Skeletal muscle tissue (tissue), 4 donors: ENCODE data around the gene C3orf70. TPM values are rescaled to one million over a fixed set of nuclear protein-coding genes. Genes with fewer than 3 reads are reported as not detected.

ENCODE experiments used
- H3K27ac ChIP-seq: one replicate; pipeline ENCODE4 v1.7.0; 2013; ENCODE audit warnings: mild to moderate bottlenecking, low read depth, low read length, inconsistent platforms
- H3K27me3 ChIP-seq, 3 donors: one replicate each; pipeline ENCODE4 v1.7.0; 2013; ENCODE audit warnings: low read length in 3 of 3; ENCODE audit not compliant: control insufficient read depth in 3 of 3, insufficient read depth in 3 of 3
- H3K36me3 ChIP-seq, 3 donors: one replicate each; pipeline ENCODE4 v1.7.0; 2013; ENCODE audit warnings: low read length in 3 of 3; ENCODE audit not compliant: control insufficient read depth in 3 of 3, insufficient read depth in 3 of 3
- H3K4me1 ChIP-seq, 3 donors: one replicate each; pipeline ENCODE4 v1.7.0; 2013; ENCODE audit warnings: low read length in 3 of 3, mild to moderate bottlenecking in 3 of 3; ENCODE audit not compliant: control insufficient read depth in 3 of 3, insufficient read depth in 3 of 3
- H3K4me3 ChIP-seq, 3 donors: one replicate each; pipeline ENCODE4 v1.7.0; 2013; ENCODE audit warnings: low read length in 3 of 3
- H3K9ac ChIP-seq, 3 donors: one replicate each; pipeline ENCODE4 v1.7.0; 2013; ENCODE audit warnings: low read length in 3 of 3, mild to moderate bottlenecking in 3 of 3, moderate library complexity in 2 of 3, low read depth in 1 of 3
- H3K9me3 ChIP-seq, 3 donors: one replicate each; pipeline ENCODE4 v1.7.0; 2013; ENCODE audit warnings: low read length in 3 of 3; ENCODE audit not compliant: control insufficient read depth in 3 of 3
- total RNA-seq: library from RNA; depleted of rRNA; stranded (reverse); fragments of >200 nt; gene quantifications from one replicate; pipeline ENCODE4 v1.2.3, GENCODE V29; 2014
- donor health status: Osteomylitis.

C3orf70 gene
- total RNA-seq, 1 donor from 2014 or later = 4.2 TPM

DNA sequence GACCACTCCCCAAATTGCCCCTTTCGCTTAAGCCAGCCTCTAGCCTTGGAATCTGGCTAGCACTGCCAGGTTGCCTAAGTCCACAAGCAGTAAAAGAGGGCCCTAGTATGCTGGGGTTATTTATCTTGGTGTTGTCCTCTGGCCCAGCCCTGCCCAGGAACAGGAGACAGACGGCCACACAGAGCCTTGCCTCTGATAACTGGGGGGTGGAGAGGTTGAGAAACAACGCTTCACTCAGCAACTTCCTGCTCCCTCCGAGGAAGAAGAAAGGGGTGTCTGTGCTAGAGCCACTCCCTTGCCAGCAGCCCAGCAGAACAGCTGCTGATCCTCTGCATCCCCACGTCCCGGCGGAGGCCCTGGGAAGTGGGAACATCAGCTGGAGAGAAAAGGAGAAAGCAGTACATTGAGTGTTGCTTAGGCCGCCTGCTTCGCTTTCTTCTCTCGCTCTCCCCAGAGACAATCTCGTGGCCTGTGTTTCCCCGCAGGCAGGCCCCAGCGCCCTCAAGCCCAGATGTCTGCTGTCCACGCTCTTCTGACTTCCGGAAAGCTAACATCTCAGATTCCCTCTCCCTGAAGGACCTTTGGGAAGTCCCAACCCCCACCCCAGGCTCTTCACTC is 22.6 kb upstream of the C3orf70 start:
- Histone ChIP-seq H3K4me3 (no peak overlapping the region), H3K9me3 (no peaks in the 10 kb centered on the region), H3K27me3 (peaks cover 0 to 3% (median 0%) of the 10 kb centered on the region in 3 donors), H3K27ac (peak overlapping the region; percentile 12), H3K9ac (peak overlapping the region in 2 of 3 donors; percentile 28 to 34), H3K36me3 (no peaks in the 10 kb centered on the region), H3K4me1 (peaks cover 3 to 6% (median 3%) of the 10 kb centered on the region in 3 donors)

DNA sequence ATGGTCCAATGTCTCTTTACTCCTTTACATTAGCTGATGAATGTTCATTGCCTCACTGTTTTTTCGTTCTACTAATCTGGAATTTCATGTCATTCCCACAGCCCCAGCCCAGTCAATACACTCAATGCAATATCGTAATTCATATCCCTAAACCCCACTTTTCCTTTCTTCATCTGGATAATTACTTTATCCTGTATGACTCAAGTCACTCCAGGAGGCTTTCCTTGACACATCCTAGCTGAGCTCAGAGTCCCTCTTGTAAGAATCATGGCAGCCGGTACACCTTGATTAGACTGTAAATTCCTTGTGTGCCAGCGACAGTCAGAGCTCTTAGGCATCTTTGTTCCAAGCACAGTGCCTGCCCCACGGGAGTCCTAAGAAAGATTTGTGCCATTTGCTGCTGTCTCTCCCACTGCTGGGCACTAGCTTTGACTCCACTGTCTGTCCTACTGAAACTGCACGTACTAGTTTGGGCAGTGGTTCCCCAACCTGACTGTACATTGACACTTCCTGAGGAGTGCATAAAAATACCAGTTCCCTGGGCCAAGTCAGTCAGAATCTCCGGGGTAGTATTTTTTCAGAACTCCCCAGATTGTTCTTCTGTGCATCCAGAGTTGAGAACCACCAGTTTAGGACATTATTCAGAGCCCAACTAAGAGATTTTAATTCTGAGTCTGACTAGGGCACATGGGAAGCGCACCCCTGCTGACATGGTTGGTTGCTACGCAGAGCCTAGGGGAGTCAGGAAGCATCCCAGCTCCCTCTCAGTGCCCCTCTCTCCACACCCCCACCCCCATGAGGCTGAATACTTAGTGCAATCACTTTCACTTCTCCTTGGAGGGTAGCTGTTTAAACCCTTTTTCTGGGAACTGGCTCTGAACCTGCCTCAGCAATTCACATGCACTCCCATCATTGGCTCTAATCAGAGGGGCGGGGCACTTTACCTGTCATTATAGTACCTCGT is 19.5 kb upstream of the C3orf70 start:
- H3K36me3 ChIP-seq = no peaks in the 10 kb centered on the region
- no peaks in the 10 kb centered on the region for H3K27me3 ChIP-seq
- peaks cover 3 to 6% (median 3%) of the 10 kb centered on the region in 3 donors for H3K4me1 ChIP-seq
- H3K9ac ChIP-seq = no peak overlapping the region
- H3K4me3 ChIP-seq = no peak overlapping the region
- H3K27ac ChIP-seq = no peak overlapping the region
- no peaks in the 10 kb centered on the region for H3K9me3 ChIP-seq

DNA sequence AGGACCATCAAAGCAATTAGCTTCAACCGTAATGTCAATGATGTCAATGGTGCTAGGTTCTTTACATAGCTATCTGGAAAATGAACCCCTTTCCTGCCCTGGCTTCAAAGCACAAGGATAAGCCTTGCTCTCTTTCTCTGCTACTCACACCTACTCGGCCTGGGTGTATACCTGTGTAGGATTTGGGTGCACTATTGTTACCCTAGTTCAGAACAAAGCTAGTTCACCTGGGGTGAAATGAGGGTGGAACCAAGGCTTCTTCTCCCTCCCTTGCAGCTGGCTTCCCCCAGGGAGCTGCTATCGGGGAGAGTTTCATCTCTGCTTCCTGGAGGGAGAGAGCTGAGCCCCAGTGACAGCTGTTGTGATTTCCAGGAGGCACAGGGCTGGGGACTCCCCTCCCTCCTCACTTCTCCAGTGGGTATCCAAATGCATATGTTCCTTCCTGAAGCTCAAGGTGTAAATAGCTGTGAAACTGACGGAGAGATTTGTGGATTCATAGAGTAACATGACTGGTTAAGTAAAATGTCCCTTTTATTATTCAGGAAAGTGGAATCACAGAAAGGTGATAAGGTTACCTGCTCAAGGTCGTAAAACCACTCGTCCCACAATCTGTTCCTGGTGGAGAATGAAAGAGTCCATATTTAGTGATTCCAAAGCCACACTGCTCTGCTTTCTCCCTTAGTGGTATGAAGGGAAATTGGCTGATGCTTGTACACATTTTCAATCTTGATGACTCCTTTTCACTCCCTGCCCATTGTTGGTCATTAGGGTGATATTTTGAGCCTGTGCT is 11.8 kb upstream of the C3orf70 start:
- peaks cover 0 to 8% (median 0%) of the 10 kb centered on the region in 3 donors for H3K27me3 ChIP-seq
- no peak overlapping the region for H3K4me3 ChIP-seq

DNA sequence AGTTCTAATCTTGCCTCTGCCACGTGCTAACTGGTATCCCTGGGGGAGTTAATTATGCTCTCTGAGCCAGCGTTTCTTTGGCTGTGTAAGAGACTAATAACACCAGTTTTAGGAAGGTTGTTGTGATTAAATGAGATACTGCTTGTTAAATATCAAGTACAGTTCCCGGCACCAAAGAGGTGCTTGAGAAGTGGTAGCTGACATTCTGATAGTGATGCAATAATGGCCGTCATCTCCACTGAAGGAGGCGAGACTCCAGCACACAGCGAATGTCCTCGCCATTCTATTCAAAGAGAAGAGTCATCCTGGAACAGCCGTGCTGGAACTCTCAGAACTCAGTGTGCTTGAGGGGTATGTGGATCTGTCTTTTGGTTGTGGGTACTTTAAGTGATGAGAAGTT is 9.8 kb upstream of the C3orf70 start:
- no peak overlapping the region for H3K4me3 ChIP-seq
- H3K9me3 ChIP-seq = no peaks in the 10 kb centered on the region
- peaks cover 0 to 15% (median 0%) of the 10 kb centered on the region in 3 donors for H3K27me3 ChIP-seq
- H3K27ac ChIP-seq = no peak overlapping the region
- no peak overlapping the region for H3K9ac ChIP-seq
- no peaks in the 10 kb centered on the region for H3K36me3 ChIP-seq
- no peaks in the 10 kb centered on the region for H3K4me1 ChIP-seq

More for the DNA sequence above, 11.8 kb upstream of the C3orf70 start:
- H3K36me3 ChIP-seq = no peaks in the 10 kb centered on the region
- H3K9me3 ChIP-seq = no peaks in the 10 kb centered on the region
- no peak overlapping the region for H3K27ac ChIP-seq
- H3K9ac ChIP-seq = no peak overlapping the region
- no peaks in the 10 kb centered on the region for H3K4me1 ChIP-seq

DNA sequence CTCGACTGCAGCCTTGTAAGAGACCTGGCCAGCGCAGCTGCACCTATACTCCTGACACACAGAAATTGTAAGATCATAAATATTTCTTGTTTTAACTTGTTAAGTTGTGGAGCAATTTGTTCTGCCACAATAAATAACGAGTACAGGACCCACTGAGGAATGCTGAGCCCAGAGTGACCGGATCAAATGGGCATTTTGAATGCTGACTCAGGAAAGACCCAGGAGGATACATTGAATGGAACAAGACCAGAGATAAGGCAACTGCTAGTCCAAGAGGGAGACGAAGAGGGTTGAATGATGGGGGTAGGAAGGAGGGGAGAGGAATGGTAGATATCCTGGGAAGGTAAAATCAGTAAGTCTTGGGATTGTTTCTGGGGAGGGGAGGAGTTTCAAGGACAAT is 8.9 kb upstream of the C3orf70 start:
- Histone ChIP-seq H3K36me3 (no peaks in the 10 kb centered on the region), H3K27me3 (peaks cover 0 to 17% (median 0%) of the 10 kb centered on the region in 3 donors), H3K9ac (no peak overlapping the region), H3K4me1 (no peaks in the 10 kb centered on the region), H3K9me3 (no peaks in the 10 kb centered on the region), H3K27ac (no peak overlapping the region), H3K4me3 (no peak overlapping the region)

DNA sequence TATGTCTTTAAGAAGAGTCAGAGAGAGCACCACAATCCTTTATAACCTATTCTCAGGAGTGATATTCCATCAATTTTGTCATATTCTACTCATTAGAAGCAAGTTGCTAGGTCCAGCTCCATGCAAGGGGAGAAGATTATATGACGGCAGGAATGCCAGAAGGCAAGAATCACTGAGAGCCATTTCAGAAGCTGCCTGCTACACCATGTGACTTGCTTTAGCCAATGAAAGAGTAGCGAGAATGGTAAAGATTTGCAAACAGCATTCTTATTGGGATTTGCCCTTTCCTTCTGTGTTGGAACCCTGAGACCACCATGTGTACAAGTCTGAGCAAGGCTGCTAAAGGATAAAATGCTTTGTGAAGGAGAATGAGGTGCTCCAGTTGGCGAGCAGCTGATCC is 4.5 kb upstream of the C3orf70 start:
- Histone ChIP-seq H3K27me3 (peaks cover 17 to 19% (median 17%) of the 10 kb centered on the region in 3 donors), H3K9me3 (no peaks in the 10 kb centered on the region), H3K36me3 (no peaks in the 10 kb centered on the region), H3K27ac (no peak overlapping the region), H3K9ac (no peak overlapping the region), H3K4me3 (no peak overlapping the region), H3K4me1 (peaks cover 2 to 14% (median 8%) of the 10 kb centered on the region in 3 donors)

DNA sequence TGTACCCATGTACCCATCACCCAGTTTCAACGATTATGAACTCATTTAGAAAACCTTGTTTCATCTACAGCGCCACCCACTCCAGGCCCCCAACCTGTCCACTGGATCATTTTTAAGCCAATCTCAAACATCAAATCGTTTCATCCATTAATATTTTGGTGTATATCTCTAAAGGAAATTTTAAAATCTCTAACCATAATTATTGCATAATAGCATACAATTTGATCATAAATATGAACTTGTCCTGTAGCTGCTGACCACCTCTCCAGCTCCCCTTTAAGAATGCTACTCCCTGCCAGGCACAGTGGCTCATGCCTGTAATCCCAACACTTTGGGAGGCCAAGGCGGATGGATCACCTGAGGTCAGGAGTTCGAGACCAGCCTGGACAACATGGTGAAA is 2.8 kb upstream of the C3orf70 start:
- no peaks in the 10 kb centered on the region for H3K36me3 ChIP-seq
- no peak overlapping the region for H3K9ac ChIP-seq
- no peak overlapping the region for H3K27ac ChIP-seq
- no peaks in the 10 kb centered on the region for H3K9me3 ChIP-seq
- peaks cover 13 to 23% (median 18%) of the 10 kb centered on the region in 3 donors for H3K27me3 ChIP-seq
- H3K4me3 ChIP-seq = no peak overlapping the region
- H3K4me1 ChIP-seq = peaks cover 2 to 14% (median 8%) of the 10 kb centered on the region in 3 donors

DNA sequence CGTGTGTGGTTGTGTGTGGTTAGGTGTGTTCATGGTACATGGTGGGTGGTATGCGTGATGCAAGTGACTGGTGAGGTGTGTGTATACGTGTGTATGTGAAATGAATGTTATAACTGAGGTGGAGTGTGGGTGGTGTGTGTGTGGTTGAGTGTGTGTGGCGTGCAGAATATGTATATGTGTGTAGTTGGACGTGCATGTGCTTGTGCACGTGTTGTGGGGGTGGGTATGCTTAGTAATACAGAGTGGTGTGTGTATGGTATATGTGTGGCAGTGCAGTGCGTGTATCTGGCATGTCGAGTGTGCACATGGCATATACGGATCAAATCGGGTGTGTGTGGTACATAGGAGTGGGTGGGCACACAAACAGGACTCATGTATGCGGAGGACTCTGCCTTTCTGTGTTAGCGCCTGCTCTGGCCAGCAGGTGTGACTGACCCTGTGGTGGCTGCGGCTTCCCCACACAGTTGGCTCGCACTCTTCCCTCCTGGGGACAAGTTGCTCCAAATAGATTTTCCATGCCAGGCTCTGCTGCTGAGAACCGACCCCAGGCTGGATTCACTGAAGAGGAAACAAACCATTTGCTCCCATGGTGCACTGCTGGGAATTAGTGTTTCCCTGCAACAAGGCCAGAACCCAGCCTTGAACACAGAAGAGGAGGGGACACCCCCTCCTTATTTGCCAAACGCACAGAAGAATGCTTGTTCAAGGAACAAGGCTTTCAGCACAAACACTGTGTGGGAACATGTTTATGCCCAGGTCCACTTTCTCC is 1.2 kb upstream of the C3orf70 start:
- no peak overlapping the region for H3K27ac ChIP-seq
- no peaks in the 10 kb centered on the region for H3K9me3 ChIP-seq
- H3K36me3 ChIP-seq = no peaks in the 10 kb centered on the region
- peak overlapping the region in 2 of 3 donors; percentile 45 to 67 for H3K4me3 ChIP-seq
- H3K27me3 ChIP-seq = peaks cover 15 to 27% (median 18%) of the 10 kb centered on the region in 3 donors
- peaks cover 2 to 14% (median 8%) of the 10 kb centered on the region in 3 donors for H3K4me1 ChIP-seq
- H3K9ac ChIP-seq = no peak overlapping the region

DNA sequence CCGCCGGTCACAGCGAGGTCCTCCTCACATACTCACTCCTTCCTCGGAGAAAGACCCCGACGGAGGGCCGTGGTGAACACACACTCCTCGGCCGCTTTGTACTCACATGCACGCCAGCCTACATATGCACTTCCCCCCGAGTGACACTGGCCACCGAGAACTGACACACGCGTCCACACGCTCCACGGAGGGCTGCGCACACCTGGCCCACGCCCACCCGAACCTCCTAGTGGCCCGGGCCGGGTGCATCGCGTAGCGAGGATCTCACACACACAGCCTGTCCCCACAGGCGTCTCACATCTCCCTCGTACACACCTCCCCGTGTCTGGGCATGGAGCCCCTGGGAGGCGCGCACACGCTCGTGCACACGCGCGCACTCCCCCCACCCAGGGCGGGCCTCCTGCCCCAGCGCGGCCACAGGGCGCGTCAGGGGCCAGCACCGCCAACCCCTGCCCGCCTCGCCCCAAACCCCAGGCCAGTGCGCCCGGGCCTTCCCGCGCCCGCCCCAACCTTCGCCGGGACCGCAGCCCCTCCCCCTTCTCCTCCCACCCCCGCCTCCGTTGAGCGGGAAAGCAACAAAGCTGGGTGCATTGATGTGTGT is 411 bp upstream of the C3orf70 start:
- Histone ChIP-seq H3K27ac (no peak overlapping the region), H3K9me3 (no peaks in the 10 kb centered on the region), H3K36me3 (no peaks in the 10 kb centered on the region), H3K27me3 (peaks cover 12 to 27% (median 18%) of the 10 kb centered on the region in 3 donors), H3K9ac (peak overlapping the region in 2 of 3 donors; percentile 54 to 66), H3K4me1 (peaks cover 2 to 14% (median 8%) of the 10 kb centered on the region in 3 donors), H3K4me3 (peak overlapping the region; percentile 67 to 75 (median 71))
